Fibroblast of skin of left quadriceps (primary cell): ENCODE data around the gene TMEM41B.
"Not testable (repeated sequence)": the region's sequence is repeated elsewhere in the genome, so short reads cannot be mapped to it uniquely, and the experiment has no call there.

ENCODE experiments used
- DNase-seq, 2 experiments: peaks; one replicate each; pipeline ENCODE4 v3.0.0-alpha.2; 2013; ENCODE audit warnings: low read depth in 2 of 2

The TMEM41B gene, protein sequence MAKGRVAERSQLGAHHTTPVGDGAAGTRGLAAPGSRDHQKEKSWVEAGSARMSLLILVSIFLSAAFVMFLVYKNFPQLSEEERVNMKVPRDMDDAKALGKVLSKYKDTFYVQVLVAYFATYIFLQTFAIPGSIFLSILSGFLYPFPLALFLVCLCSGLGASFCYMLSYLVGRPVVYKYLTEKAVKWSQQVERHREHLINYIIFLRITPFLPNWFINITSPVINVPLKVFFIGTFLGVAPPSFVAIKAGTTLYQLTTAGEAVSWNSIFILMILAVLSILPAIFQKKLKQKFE

DNA sequence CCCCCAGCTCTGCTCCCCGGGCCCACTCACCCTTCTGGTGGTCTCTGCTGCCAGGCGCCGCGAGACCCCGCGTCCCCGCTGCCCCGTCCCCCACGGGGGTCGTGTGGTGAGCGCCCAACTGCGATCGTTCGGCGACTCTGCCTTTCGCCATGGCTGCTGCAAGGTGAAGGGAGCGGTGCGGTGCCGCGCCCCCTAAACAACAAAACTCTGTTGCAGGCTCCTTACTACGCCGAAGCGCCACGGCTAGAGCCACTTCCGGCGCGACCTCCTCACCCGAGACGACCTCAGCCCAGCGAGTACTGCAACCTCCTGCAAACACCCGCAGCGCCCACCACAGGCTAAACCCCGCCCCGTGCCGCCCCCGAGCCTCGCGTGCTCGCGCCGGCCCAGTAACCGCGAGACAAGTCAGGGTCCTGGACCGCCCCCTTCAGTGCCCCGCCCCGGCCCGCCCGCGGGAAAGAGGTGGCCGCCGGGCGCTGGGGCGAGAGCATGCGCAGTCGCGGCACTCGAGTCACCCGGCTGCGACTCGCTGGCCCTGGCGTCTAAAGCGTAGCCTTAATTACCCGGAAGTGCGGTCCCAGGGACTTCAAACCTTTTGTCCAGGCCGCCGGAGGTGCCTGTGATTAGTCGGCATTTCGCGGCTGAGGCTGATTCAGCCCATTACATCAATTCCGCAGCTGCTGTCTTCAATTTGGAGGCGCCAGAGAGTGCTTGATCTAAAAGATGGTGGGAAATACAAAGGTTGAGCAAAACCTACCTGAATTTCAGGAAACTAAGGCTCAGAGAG is at the start of gene TMEM41B:
TSS of gene TMEM41B (minus strand) at position 303 of the 787 bp plus-strand sequence. CDS start at position 151, 152 bp downstream.
- DNase-seq: peak; percentile 98

DNA sequence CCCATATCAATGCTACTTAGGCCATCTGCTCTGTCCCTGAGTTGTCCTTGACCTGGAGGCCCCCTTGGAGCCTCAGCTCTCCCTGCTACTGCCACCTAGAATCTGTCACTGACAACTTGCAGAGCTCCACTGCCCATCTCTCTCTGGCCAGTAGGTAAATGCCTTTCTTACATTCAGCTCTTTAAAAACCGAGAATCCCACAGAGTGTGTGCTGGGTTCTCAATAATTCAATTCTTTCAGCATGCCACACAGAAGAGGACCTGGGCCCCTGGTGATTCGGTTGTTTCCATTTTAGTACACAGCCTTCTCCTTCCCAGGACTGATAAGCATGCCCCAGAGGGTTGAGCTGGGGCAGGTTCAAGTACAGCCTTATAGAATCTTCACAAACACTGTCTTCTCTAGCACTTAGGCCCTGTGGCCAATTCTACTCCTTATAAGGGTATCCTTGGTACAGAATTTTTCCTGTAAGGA is 48.0 kb upstream of the TMEM41B start:
- DNase-seq: peak; percentile 30 to 35

DNA sequence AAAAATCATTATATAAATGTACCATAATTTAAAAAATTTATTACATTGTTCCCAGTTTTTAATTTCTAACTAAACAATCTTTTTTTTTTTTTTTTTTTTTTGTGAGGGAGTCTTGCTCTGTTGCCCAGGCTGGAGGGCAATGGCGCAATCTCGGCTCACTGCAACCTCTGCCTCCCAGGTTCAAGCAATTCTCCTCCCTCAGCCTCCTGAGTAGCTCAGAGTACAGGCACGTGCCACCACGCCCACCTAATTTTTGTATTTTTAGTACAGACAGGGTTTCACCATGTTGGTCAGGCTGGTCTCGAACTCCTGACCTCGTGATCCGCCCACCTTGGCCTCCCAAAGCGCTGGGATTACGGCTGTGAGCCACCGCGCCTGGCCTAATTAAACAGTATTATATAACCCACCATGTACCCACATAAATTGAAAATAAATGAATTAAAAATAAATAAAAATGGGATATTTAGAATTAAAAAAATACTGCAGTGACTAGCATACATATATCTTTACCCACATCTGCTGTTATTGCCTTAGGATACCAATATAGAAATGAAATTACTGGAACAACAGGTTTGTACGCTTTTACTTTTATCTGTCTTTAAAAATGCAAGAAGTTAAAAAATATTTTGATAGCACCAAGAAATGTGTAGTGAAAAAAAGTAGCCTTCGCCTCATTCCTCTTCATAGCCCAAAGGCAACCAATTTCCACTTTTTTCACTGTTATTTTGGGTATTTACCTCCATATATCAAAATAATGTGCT is 46.6 kb upstream of the TMEM41B start:
- not testable (repeated sequence) for DNase-seq

DNA sequence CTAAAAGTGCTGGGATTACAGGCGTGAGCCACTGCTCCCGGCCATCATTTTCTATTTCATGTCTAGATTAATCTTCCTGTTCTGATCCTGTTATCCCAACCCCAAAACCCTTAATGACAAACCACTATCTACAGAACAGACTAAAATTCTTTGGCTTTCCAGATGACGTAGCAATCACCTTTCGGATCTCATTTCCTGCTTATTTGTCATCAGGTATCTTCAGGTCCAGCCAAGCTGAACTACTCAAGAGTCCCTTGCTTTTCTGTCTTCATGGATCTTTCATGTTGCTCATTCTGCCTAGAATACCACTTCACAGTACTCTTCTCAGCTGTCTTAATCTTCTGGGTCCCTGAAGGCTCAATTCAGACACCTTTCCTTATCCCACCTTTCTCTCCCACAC is 42.6 kb upstream of the TMEM41B start:
- DNase-seq: no peak

DNA sequence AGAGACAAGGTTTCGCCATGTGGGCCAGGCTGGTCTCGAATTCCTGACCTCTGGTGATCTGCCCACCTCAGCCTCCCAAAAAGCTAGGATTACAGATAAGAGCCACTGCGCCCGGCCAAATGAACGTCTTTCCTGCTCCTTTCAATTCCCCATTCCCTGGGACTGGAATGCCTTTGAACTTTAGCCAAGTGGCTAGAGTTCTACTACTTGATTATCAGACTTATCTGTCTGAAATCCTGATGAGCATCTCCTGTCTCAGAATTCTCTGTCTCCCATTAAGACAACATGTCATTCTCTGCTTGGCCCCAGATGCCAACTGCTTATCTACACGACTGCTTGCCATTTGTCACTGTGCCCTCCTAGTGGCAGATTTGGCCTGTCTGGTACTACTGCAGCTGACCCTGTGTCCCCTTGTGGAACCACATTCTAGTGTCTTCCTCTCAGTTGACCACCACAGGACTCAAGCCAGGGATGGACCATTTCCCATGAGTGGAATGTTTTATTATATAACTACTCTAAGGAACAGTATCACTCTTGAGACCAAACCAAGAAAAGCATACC is 37.0 kb upstream of the TMEM41B start:
- DNase-seq: no peak

DNA sequence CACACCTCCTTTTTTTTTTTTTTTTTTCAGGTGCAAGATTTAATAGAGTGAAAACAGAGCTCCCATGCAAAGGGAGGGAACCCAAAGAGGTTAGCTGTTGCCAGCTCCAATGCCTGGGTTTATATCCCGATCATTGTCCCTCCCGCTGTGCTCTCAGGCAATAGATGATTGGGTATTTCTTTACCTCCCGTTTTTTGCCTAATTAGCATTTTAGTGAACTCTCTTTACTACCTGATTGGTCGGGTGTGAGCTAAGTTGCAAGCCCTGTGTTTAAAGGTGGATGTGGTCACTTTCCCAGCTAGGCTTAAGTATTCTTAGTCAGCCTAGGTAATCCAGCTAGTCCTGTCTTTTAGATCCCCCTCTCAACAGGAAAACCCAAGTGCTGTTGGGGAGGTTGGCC is 33.4 kb upstream of the TMEM41B start:
- not testable (repeated sequence) for DNase-seq

DNA sequence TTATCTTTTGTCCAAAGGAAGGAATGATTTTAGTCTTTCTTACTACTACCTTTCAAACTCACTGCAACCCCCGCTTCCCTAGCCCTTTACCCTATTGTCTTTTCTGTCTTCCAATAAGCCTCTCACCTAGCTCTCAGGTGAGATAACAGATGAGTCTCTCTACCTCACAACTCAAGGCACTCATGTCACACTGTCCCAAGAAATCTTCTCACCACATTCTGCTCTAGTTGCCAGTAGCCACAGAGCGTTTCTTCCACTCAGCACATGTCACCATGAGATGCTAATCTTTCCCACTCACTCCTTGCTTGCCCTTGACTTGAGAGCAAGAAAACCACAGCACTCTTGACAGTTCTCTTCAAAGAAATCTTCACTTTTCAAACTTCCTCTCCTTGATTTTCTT is 32.7 kb upstream of the TMEM41B start:
- no peak for DNase-seq

DNA sequence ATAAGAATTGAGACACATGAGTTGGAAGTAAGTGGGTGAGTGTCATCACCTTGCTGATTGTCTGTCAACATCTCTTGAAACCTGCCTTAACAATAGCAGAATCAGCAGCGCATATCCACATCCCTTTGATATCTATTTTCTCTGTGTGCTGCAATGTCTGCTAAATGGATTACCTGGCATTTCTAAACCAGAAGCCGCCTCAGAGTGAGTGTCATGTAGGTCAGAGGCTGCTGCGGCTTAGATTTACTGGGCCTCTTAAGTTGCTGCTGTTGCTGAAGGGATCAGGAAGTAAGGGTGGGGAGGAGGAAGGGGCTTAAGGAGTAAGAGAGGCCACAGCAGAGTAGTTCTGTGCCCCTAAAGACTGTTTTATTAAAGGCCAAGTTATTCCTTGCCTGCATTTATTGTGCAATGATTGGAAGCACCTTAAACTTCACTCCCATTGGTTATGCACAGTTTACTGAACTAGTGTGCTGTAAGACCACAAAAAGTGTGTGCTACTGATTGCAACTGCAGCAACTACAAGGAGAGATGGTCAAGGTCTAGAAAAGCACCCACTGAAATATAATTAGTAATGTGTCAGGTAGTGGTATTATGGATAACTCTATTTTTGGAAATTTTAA is 29.8 kb upstream of the TMEM41B start:
- DNase-seq: no peak

DNA sequence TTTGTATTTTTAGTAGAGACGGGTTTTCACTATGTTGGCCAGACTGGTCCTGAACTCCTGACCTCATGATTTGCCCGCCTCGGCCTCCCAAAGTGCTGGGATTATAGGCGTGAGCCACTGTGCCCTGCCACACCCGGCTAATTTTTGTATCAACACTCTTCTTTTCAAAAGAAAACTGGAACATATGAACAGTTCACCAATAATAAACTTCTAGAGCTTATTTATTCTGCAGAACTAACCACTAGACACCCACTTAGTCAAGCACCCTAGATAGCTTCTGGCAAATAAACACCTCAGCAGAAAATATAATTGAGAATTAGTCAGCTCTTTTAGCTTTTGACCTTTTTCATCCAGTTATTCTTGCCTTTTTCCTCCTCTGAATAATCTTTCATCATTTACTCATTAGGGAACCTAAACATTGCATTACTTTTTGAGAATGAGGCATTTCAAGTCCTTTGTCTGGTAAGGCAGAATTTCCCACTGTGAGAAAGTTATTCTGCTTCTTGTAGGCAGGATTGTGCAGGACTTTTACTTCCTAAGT is 27.3 kb upstream of the TMEM41B start:
- DNase-seq: no peak

DNA sequence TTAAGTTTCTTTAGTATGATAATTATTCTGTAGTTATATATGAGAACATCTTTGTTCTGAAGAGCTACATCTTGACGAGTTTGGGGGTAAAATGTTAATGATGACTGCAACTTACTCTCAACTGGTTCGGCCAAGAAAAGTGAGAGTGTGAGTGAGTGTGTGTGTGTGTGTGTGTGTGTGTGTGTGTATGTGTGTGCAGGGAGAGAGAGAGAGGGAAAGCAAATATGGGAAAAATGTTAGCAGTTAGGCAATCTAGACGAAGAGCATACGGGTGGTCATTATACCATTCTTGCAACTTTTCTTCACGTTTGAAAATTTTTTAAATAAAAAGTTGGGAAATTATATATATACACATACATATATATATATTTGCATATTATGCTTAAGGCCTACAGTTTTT is 18.3 kb upstream of the TMEM41B start:
- no peak for DNase-seq

DNA sequence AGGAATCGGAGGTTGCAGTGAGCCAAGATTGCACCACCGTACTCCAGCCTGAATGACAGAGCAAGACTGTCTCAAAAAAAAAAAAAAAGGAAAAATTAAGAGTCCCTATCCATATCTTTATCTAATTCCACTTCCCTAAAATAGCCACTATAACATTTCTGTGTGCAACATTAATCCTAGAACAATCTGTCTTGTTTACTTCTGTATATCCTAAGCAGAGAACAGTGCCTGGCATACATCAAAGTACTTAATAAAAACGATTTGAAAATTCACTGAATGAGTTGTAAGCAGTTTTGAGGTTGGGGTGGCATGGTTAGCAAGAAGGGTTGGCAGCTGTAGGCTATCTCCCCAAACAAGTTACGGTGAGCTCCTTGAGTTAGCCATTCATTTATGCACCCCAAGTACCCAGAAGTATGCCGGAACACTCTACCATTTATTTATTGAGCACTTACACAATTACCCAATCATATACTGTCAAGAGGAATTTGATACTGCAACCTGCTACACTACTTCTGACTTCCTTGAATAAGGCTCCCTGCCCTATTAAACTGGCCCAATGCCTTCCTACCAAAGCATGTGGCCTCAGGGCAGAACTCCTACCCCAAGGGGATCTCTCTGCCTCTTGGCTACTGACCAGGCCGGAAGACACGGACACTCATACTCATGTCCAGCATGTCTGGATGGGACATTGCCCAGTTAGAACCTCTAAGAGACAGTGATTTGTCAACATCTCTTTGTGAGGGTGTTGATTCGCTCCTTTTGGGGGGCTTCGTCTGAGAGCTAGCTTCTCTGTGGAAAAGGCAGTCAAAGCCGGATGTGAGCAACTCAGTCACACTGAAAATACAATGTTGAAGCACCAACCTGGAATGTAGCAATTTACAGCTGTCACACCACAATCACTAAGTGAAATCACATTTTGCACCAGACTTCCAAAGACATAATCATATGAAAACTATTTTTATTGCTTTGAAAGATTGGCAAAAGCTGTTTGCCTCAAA is 16.3 kb upstream of the TMEM41B start:
- peak; percentile 90 to 92 for DNase-seq

DNA sequence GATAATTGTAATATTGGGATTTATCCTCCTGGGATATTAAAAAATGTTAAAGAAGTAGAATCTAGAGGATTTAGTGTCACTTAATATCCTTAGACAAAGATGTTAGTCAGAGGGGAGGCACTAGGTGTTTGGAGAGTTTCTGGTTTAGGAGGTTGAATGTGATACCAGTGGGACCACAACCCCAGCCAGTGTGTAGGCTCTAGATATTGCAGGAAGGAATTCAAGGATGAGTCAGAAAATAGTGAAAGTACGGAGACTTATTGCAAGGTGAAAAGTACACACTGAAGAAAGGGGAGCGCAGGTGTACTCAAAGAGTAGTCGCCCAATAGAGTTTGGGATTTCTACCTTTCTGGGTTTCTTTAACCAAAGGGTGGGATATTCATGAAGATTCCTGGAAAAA is 5.7 kb upstream of the TMEM41B start:
- no peak for DNase-seq

DNA sequence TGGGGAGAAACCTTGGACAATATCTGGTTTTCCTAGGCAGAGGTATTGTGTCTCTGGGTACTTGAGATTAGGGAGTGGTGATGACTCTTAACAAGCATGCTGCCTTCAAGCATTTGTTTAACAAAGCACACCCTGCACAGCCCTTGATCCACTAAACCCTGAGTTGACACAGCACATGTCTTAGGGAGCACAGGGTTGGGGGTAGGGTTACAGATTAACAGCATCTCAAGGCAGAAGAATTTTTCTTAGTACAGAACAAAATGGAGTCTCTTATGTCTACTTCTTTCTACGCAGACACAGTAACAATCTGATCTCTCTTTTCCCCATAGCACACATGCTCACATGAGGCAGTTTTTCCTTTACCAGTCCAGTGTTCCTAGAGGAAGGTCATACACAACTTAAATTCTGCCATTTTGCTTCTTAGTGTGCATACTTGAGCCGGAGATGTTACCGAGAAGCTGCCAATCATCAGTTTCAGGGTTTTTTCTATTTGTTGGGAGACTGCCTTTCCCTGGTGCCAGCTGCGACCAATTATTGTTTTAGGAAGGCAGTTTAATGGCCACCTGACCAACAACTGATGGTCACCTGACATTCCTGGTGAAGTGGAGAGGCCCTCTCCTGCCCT is 5.1 kb upstream of the TMEM41B start:
- not testable (repeated sequence) for DNase-seq

DNA sequence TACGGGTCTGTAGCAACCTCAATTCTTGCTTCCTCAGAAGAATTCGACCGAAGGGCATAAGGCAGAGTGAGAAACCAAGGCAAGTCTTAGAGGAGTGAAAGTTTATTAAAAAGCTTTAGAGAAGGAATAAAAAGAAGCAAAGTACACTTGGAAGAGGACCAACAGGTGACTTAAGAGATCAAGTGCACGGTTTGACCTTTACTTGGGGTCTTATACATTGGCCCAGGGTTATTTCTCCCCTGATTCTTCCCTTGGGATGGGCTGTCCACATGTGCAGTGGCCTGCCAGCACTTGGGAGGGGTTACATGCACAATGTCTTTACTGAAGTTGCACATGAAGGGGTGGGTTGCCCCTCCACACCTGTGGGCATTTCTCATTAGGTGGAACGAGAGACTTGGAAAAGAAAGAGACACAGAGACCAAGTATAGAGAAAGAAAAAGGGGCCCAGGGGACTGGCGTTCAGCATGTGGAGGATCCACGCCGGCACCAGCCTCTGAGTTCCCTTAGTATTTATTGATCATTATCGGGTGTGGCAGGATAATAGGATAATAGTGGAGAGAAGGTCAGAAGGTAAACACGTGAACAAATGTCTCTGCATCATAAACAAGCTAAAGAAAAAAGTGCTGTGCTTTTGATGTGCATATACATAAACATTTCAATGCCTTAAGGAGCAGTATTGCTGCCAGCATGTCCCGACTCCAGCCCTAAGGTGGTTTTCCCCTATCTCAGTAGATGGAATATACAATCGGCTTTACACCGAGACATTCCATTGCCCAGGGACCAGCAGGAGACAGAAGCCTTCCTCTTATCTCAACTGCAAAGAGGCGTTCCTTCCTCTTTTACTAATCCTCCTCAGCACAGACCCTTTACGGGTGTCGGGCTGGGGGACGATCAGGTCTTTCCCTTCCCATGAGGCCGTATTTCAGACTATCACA is 4.3 kb upstream of the TMEM41B start:
- not testable (repeated sequence) for DNase-seq

DNA sequence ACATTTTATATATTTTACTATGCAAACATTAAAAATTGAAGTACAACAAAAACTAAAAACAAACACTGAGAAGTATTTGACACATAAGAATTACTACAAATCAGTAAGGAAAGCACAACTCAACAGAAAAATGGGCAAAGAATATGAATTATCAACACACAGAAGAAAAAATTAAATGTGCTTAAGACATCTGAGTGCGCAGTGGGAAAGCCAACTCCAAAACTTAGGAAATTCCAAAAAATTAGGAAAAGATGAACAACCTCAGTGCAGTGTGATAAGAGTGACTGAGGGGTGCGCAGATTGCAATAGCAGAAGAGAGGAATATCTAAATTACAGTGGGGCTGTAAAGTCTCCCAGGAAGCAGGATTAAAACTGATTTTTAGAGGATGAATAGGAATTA is 1.9 kb upstream of the TMEM41B start:
- DNase-seq: no peak

DNA sequence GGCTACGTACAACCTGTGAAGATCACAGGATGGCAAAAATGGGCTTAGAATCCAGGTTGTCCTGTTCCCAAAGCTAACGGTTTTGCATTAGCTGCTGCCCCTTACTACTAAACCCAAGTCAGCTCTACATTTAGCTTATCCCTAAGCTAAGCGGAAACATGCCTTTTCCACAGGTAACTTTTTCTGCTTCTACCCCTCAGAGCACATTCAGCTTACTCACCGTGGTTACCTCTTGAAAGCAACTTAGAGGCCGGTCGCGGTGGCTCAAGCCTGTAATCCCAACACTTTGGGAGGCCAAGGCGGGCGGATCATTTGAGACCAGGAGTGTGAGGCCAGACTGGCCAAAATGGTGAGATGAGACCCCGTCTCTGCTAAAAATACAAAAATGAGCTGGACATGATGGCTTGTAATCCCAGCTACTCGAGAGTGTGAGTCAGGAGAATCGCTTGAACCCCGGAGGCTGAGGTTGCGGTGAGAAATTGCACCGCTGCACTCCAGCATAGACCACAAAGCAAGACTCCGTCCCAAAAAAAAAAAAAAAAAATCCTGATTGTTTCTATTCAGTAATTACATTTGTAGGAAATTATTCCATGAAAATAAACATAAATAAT is 790 bp upstream of the TMEM41B start:
- DNase-seq: no peak

DNA sequence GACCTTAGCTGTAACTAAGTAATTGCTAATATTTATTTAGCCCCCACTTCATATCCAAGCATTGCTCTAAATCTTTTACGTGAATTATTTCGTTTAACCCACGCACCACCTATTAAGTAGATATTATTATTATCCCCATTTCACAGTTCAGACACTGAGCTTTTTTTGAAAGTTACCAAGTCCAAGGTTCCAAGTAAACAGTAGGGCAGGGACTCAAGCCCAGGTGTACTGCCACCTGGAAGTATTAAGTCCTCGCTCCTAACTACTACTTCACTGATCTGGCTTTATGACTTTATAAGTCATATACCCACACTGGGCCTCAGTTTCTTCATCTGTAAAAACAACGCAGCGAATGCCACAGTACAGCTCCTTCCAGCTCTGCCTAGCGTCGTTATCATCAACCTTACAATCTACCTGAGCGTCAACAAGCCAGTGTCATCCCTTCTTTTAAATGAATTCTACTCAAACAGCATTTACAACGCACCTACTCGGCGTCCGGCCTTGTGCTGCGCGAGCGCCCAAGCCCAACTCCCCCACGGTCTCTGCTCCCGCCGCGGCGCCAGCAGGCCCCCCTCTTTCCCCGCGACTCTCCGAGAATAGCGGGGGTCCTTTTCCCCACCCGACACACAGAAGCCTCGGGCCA is 624 bp downstream of the TMEM41B start:
- no peak for DNase-seq
